ES-I3 (cell line): ENCODE measurements around the gene LIPN.

Experiments
- H3K36me3 ChIP-seq: 2 replicates; pipeline ENCODE4 v1.6.1; 2013; ENCODE audit warnings: mild to moderate bottlenecking, low read length, control low read depth, moderate library complexity; ENCODE audit not compliant: insufficient read depth
- H3K4me1 ChIP-seq: 2 replicates; pipeline ENCODE4 v1.6.1; 2013; ENCODE audit warnings: mild to moderate bottlenecking, control low read depth, low read length; ENCODE audit not compliant: insufficient read depth
- H3K9ac ChIP-seq: 2 replicates; pipeline ENCODE4 v1.6.1; 2013; ENCODE audit warnings: low read depth, mild to moderate bottlenecking, low read length, moderate library complexity
- H3K9me3 ChIP-seq: 2 replicates; pipeline ENCODE4 v1.6.1; 2013; ENCODE audit warnings: mild to moderate bottlenecking, low read length, moderate library complexity; ENCODE audit not compliant: control insufficient read depth, insufficient read depth

The LIPN gene

DNA sequence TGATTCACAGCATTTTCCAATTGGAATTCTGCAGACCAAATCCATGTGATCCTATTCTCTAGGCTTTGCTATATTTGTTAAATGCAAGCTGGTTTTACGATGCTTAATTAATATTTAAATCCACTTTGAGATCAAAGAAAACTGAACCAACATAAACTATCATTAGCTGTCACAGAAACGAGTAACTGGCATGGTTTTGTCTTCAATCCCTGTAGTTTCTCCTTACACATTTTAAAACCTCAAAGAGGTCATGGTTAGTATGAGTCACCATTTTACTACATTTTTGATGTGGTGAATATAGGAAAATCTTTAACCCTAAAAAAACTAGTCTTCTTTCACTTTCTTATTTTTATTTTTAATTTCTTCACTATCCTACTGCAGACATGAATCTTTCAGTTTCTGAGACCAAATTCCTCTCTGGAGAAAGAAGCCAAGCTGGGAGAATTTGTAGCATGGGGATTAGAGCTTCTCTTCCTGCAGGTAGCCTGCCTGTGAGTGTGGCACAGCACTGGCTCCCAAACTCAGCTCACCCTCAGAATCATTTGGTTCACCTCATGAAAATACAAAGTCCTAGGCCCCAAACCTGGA lies 34.0 kb downstream of the LIPN start:
- Histone ChIP-seq H3K9ac (no peak overlapping the region), H3K9me3 (no peaks in the 10 kb centered on the region), H3K4me1 (no peaks in the 10 kb centered on the region), H3K36me3 (no peaks in the 10 kb centered on the region)

DNA sequence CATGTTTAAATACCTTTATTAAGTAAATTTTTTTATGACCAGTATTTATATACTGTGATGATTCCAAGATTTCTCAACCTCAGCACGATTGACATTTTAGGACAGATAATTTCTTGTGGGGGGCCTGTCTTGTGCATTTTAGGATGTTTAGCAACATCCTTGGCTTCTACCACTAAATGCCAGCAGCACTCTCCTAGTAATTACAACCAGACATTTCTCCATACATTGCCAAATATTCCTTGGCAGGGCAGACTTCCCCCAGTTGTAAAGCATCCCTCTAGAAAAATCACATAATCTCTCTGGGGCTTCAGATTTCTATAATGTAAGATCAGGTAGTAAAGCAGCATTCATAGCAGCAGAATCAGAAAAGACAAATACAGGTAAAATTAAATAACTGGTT lies 34.9 kb downstream of the LIPN start:
- Histone ChIP-seq H3K4me1 (no peaks in the 10 kb centered on the region), H3K36me3 (no peaks in the 10 kb centered on the region), H3K9ac (no peak overlapping the region), H3K9me3 (no peaks in the 10 kb centered on the region)

DNA sequence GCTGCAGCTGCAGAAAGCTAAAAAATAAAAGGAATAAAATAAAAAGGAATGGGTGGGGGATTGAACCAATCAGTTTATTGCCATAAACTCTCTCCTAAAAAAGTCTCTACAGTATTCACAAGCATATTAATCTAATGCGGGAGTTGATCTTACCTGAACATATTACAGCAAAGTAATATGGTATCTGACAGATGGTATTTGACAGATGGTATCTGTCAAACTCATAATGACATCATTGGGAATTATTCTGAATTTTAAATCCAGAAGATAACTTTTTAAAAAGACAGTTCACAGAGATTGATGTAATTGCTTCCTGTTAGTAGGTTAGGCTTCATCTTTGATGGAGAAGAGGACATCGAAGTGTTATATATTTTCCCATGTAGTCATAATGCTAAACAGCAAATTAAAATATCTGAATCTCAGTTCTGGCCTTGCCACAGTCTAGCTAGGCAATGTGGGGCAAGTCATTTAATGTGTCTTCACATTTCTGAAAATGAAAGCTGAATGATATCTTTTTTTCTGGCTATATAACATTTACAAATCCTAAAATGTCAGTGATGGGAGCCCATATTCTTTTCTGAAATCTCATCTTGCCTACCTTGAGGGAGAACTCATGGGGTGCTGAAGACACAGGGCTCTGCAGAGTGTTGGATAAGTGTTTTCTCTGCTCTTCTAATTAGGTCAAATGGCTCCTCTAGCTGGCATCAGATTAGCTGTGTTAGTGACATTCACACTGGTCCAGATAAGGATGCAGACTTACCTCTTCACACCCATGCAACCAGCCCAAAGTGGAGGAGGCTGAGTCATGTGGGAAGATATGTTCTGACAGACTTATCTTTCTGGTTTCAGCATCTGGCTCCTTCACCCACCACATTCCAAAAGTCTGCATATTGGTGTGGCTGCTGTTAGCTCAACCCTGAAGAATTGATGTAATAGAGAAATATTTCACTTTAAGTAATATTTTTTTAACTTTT lies 40.6 kb downstream of the LIPN start:
- H3K36me3 ChIP-seq = no peaks in the 10 kb centered on the region
- H3K9ac ChIP-seq = no peak overlapping the region
- H3K9me3 ChIP-seq = no peaks in the 10 kb centered on the region

DNA sequence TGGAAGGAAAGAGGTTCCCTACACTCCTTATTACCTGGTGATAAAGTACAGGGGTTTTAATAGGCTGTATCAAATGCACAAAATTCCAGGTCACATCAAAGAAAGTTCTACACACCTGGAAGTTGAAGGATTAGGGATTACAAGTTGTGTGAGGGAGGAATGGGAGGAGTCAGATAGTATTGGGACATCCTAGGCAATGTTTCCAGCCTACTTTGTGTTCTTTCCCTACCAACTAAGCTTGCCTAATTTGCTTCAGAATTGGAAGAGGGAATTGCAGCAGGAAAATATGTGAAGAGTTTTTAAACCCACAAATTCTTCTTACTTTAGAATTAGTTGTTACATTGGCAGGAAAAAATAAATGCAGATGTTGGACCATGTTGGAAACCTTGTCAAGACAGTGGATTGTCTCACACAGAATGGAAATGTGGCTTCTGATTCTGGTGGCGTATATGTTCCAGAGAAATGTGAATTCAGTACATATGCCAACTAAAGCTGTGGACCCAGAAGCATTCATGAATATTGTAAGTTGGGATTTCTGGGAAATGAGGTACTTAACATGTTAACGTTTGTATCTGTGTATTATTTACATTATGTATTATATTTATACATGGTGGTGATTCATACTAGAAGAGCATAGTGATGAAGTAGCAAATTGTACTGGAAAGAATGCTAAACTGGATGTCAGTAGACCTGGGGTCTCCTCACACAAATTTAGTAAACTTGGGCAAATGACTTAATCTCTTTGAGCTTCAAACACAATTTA lies 42.9 kb downstream of the LIPN start, which contains the start of gene LIPM:
Gene LIPM (plus strand): TSS at position 208 of the 763 bp plus-strand sequence. CDS start 167 bp downstream, at position 375.
- peaks cover 6% of the 10 kb centered on the region; the same call in 1 of the 2 replicates for H3K4me1 ChIP-seq
- H3K9me3 ChIP-seq = no peaks in the 10 kb centered on the region
- H3K9ac ChIP-seq = no peak within 1 kb of the TSS
- no peaks in the 10 kb centered on the region for H3K36me3 ChIP-seq

More for the DNA sequence above, 40.6 kb downstream of the LIPN start:
- peaks cover 6% of the 10 kb centered on the region; the same call in 1 of the 2 replicates for H3K4me1 ChIP-seq

DNA sequence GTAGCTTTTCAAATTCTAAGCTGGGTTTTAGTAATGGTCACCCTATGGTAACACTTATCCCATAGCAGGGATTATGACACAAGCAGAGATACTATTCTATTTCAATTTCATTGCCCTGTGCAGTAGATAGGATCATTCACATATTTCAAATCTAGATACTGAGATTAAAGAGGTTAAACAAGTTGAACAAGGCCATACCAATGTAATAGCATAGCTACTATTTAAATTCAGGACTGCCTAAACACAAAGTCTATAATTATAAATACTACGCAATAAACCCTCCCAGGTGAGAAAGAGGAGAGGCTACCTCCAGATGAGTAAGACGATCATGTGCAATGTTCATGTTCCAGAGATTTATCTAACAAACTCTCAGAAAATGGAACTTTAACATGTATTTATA lies 43.8 kb downstream of the LIPN start:
- Histone ChIP-seq H3K4me1 (peaks cover 6% of the 10 kb centered on the region; the same call in 1 of the 2 replicates), H3K36me3 (no peaks in the 10 kb centered on the region), H3K9ac (no peak overlapping the region), H3K9me3 (no peaks in the 10 kb centered on the region)

DNA sequence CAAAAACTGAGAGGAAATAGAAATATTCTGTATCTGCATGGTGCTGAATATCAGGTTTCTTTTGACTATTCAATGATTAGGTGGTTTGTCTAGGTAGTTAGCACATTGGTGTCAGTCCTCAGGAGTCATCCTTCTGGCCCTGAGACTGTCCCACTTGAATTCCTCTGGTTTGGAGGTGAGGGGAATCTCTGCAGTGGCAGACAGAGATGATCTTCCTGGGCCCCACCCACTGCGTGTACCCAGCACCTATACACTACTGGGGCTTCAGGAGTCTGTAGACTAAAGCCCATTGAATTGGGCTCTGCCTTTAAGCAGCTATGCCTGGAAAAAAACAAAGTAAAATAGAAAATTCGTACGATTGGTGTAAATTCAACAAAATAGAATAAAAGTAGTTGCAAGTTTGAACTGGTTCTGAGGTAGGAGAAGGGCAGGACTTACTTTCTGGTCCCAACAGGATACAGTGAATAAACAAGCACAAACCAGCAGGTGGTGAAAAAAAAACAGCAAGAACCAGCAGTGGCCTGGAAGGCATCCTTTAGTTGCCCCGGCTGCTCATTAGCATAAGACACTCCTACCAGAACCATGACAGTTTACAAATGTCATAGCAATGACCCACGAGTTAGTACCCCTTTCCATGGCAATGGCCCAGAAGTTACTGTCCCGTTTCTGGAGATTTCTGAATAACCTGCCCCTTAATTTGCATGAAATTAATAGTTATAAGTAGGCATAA lies 44.4 kb downstream of the LIPN start:
- Histone ChIP-seq H3K9me3 (no peaks in the 10 kb centered on the region), H3K4me1 (peaks cover 6% of the 10 kb centered on the region; the same call in 1 of the 2 replicates), H3K9ac (no peak overlapping the region), H3K36me3 (no peaks in the 10 kb centered on the region)

DNA sequence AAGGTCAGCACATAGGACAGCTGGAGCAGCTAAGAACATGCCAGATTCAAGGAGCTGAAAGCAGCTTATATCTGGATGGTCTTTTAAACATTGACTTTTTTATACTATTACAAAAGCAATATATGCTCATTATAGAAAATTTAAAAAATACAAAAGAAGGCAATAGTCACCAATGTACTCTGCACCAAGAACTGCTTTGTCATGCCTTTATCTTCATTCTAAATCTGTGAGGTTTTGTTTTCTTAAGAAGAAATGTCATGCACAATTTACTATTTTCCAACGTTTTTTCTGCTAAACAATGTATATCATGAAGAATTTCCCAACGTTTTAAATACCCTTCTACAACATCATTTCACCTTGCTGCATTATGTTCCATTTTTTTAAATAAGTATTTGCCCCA lies 45.5 kb downstream of the LIPN start:
- Histone ChIP-seq H3K9me3 (no peaks in the 10 kb centered on the region), H3K36me3 (no peaks in the 10 kb centered on the region), H3K9ac (no peak overlapping the region), H3K4me1 (peaks cover 6% of the 10 kb centered on the region; the same call in 1 of the 2 replicates)

DNA sequence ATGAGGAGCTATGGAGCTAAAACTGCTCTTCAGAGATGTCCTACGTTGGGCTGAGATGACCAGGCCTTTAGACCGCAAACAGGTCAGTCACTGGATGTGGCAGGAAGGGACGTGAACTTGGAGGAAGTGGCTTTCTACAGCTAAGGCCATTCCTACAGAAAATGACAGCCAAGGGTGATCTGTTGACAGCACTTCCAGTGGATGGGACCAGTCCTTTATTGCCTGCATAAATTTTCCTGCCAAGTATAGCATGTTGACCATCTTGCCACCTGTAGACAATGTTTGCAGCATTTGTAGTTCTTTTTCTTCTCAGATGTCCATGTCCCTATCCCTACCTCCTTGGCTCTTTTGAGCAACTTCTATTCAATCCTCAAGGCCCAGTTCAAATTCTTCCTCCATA lies 46.1 kb downstream of the LIPN start:
- Histone ChIP-seq H3K36me3 (no peaks in the 10 kb centered on the region), H3K4me1 (peaks cover 6% of the 10 kb centered on the region; the same call in 1 of the 2 replicates), H3K9ac (no peak overlapping the region), H3K9me3 (no peaks in the 10 kb centered on the region)

DNA sequence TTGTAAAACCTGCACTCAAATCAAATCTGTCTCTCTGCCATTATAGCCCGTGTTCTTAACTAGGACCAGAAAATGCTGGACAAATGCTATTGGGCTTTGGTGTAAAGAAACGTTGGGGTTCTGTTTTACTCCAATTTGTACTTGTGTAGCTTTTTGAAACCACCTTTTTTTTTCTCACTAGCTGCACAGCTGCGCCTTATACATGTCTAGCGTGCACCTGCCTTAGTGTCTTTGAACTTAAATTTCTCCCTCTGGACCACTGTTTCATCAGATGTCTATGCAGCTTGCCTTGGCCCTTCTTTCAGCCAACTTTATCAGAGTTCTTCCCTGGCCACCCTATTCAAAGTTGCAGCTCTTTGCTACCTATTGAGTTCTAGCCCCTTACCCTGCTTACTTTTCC lies 49.8 kb downstream of the LIPN start:
- Histone ChIP-seq H3K36me3 (no peaks in the 10 kb centered on the region), H3K9me3 (no peaks in the 10 kb centered on the region), H3K4me1 (no peaks in the 10 kb centered on the region), H3K9ac (no peak overlapping the region)

DNA sequence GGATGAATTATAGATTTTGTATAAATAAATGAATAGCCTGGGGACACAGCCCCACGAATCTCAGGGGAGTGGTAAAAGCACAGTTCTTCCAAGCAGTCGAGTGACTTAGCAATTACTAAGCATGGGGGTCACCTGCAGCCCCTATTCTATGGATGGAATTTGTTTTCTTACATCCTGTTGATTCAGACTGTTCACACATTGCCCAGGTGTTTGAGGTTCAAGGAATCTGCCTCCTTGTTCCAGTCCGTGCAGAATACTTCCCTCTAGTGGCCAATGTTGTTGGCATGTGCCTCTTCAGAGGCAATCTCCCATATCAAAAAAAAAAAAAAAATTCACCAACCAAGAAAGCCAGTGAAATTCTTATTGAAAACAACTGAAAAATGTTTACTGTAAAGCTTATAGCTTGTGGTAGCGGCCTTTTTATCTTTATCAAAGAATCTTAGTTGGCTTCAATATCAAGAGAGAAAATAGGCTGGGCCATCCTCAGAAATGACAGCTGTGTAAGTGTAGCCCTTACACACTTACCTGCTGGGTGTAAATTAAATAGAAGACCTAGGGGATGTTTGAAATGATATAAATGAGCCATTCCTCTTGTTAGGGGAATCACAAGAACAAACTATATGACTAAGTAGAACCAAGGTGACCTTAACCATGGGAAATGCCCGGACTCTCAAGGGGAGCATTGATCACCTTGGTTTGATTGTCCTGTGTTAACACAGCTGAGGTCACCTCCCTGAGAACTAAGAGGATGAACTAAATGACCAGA lies 50.6 kb downstream of the LIPN start:
- Histone ChIP-seq H3K36me3 (no peaks in the 10 kb centered on the region), H3K9me3 (no peaks in the 10 kb centered on the region), H3K4me1 (no peaks in the 10 kb centered on the region), H3K9ac (no peak overlapping the region)

DNA sequence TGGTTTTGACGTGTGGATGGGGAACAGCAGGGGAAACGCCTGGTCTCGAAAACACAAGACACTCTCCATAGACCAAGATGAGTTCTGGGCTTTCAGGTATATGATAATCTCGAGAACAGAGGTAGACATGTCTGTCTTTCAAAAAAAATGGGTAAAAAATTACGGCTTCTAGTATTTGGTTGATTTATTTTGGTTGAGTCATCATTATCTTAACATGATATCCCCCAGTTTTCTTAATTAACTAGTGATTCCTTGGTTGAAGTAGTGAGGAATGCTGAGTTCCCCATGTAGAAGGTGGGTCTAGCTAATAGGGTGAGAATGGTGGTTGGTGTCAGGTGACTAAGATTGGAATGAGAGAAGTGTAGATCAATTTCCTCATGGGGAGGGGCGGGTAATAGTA lies 53.4 kb downstream of the LIPN start:
- no peaks in the 10 kb centered on the region for H3K9me3 ChIP-seq
- H3K9ac ChIP-seq = no peak overlapping the region
- H3K4me1 ChIP-seq = no peaks in the 10 kb centered on the region
- H3K36me3 ChIP-seq = no peaks in the 10 kb centered on the region

DNA sequence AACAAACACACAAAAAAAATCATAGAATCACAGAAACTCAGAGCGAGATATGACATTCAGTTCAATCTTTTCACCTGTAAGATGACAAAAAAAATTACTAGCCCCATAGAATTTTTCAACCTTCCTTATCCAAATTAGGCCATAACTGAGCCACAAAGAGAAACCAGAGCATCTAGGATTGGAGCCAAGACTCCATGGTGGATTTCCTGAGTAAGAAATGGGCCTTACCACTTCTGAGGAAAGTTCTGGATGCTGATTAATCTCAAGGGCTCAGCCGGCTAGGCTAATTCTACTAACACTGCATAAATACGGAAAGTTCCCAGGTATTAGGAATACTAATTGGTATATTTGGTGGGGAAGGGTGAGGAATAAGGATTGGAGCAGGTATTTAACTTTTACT lies 59.5 kb downstream of the LIPN start:
- no peaks in the 10 kb centered on the region for H3K4me1 ChIP-seq
- H3K9ac ChIP-seq = no peak overlapping the region
- no peaks in the 10 kb centered on the region for H3K9me3 ChIP-seq
- H3K36me3 ChIP-seq = no peaks in the 10 kb centered on the region

DNA sequence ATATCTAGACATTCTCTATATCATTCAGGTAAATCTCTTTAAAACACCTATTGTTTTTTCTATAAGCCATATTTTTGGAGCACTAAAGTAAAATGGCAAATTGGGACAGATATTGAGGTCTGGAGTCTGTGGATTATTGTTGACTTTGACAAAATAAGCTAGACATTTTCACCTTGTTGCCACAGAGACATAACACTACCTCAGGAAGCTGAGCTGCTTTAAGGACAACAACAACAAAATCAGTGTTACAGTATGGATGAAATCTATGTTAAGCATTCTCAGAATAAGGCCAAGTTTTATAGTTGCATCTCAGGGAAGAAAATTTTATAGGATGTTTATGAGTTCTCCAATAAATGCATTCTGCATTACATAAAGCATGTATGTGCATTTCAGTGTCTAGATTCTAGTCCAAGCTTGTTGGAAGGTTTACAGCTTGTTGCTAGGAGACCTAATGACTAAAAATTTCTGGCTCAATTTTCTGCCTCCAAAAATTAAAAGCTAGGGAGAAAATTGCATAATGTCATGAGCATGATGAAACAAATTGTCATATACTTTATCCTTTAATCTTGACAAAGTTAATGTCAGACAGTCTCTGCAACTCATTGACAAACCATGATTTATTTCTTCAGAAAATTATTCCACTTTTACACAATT lies 61.1 kb downstream of the LIPN start:
- no peak overlapping the region for H3K9ac ChIP-seq

More for the DNA sequence above, 61.1 kb downstream of the LIPN start:
- H3K9me3 ChIP-seq = no peaks in the 10 kb centered on the region
- no peaks in the 10 kb centered on the region for H3K4me1 ChIP-seq
- no peaks in the 10 kb centered on the region for H3K36me3 ChIP-seq
